Activated CD8-positive, alpha-beta T cell treated with anti-CD3 and anti-CD28 coated beads for 36 hours (primary cell): ENCODE results near the gene KCNQ1OT1. TPM values are rescaled to one million over a fixed set of nuclear protein-coding genes. Genes with fewer than 3 reads are reported as not detected.
A peak's percentile ranks its signal among the peaks of the same experiment; 100 is the strongest.

ENCODE experiments used
- ATAC-seq: fragments of 200-7000 bp; cut with Tn5 transposase; one replicate; pipeline ENCODE4 v1.10.0; 2021; ENCODE audit warnings: mild to moderate bottlenecking, moderate library complexity
- CTCF ChIA-PET: fragments of 350-600 bp; sonication (Branson Sonifier 250); formaldehyde crosslinking; loops from one replicate; lab custom pipeline; 2021; ENCODE audit warnings: antibody characterized with exemption; lab: Charles Lee
- POLR2A ChIA-PET: fragments of 350-600 bp; sonication (Branson Sonifier 250); formaldehyde crosslinking; loops from one replicate; lab custom pipeline; 2021; ENCODE audit warnings: antibody characterized with exemption; lab: Charles Lee
- DNase-seq: peaks from one replicate; pipeline ENCODE4 v3.0.0-alpha.2; 2020
- H3K27ac Mint-ChIP-seq: one replicate; pipeline ENCODE4 v1.8.0; 2021; ENCODE audit warnings: mild to moderate bottlenecking, mixed read lengths
- H3K27me3 Mint-ChIP-seq: one replicate; pipeline ENCODE4 v1.8.0; 2021; ENCODE audit warnings: mixed read lengths
- H3K36me3 Mint-ChIP-seq: one replicate; pipeline ENCODE4 v1.8.0; 2021; ENCODE audit warnings: low read depth, mixed read lengths
- H3K4me1 Mint-ChIP-seq: one replicate; pipeline ENCODE4 v1.8.0; 2021; ENCODE audit warnings: low read depth, mixed read lengths
- H3K4me3 Mint-ChIP-seq: one replicate; pipeline ENCODE4 v1.8.0; 2021; ENCODE audit warnings: mild to moderate bottlenecking, moderate library complexity, mixed read lengths
- H3K9me3 Mint-ChIP-seq: one replicate; pipeline ENCODE4 v1.8.0; 2021; ENCODE audit warnings: mixed read lengths
- CTCF ChIP-seq: fragments of 200-600 bp; IDR thresholded peaks from one replicate; pipeline ENCODE4 v1.8.0; 2022; ENCODE audit warnings: antibody characterized with exemption, mild to moderate bottlenecking
- intact Hi-C: fragments of 100-400 bp; cut with micrococcal nuclease; formaldehyde crosslinking; loops from one replicate; pipeline ENCODE4 v1.10.0; 2022
- total RNA-seq, 2 experiments: library from RNA; stranded (reverse); gene quantifications; one replicate each; pipeline ENCODE4 v1.2.3, GENCODE V29; 2021

Gene KCNQ1OT1
- total RNA-seq, 2 experiments from 2014 or later = 0.22 to 0.23 TPM

DNA sequence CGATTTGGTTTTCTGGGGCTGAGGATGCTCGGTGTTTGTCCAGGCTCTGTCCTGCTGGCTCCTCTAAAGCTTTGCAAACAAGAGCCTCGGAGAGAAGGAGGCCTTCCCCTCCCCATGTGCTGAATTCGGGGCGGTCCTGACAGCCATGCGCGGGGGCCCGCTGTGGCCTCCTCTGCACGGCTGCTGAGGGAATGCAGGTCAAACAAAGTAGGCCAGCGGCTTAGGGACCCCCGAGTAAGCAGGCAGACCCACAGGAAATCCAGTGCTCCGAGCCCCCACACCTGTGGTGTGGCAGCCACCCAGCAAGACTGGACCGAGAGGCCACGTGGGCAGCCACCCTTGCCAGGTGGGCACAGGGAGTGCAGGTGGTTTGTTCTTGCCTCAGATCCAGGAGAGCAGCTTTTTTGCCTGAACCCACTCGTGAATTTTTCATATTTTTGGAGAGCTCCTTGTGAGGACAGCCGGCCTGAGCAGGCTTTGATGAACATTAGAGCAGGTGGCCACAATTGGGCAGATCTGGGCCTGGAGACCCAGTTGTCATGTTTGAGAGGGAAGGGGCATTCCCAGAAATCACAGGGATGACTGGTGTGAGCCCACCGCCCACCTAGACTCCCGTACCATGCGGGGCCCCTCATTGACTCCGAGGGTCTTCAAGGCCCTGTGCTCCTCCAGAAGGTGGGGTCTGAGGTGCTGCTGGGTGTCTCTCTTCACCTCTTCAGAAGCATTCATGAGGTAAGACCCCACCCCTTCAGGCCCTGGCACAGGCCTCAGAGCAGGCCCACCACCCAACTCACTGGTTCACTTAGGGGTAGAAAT, 43.0 kb upstream of the KCNQ1OT1 start:
- H3K27me3 Mint-ChIP-seq = no peaks in the 10 kb centered on the region
- H3K9me3 Mint-ChIP-seq = no peaks in the 10 kb centered on the region
- no peak for DNase-seq
- no peaks in the 10 kb centered on the region for H3K4me1 Mint-ChIP-seq
- no peak overlapping the region for H3K27ac Mint-ChIP-seq
- no peak overlapping the region for H3K4me3 Mint-ChIP-seq
- no peaks in the 10 kb centered on the region for H3K36me3 Mint-ChIP-seq
- intact Hi-C loops = no loop called here
- CTCF ChIA-PET = no interaction called here
- POLR2A ChIA-PET = no interaction called here
- no peak for ATAC-seq
- TF ChIP-seq CTCF = no peak

DNA sequence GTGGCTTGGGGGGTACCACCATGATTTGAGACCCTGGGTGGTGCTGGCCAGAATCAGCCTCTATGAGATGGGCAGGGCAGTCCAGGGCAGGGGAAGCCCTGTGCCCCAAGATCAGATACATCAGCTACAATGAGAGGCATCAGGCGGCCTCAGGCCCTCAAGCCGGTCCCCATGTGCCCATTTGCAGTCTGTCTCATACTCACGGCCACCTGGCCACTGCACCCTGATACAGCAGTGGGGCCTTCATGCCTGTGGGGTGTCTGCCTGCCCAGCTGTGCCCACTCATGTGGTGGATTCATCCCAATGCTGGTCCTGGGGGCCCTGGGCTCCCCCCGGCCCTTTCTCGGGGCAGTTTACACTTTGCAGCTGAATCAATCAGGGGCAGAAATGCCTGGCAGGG, 42.4 kb upstream of the KCNQ1OT1 start:
- POLR2A ChIA-PET = no interaction called here
- no peak for ATAC-seq

DNA sequence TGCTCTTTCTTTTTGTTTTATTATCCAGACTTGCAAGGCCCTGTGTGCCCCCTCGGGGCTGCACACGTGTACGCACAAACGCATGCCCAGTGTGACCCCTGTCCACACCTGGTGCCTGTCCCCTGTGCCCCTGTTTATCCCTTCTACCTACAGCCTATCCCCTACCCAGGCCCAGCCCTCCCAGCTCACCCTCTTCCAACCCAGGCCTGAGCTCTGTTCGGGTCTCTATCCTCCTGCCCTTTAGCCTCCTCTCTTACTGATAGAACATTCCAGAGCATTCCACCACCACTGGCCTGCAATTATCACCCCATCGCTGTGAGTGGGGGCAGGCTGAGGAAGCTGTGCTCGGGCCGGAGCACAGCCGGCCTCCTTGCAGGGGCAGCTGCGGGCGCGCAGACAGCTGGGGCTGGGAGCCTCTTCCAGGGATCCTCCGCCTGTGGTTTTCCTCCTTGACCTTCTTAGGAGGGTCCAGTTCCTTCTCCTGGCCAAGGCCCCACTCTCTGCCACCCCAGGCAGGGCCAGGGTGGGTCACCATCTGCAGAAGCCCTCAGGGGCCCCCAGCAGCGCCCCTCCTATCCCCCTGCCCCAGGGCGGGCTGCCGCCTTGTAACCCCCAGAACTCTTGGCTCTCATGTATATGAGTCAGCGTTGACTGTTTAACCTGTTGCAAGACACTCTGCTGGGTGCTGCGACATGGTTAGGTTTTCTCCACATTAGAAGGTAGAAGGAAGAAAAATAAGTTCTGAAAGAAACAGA, 41.8 kb upstream of the KCNQ1OT1 start:
- Mint-ChIP-seq H3K4me3 (no peak overlapping the region), H3K27ac (no peak overlapping the region), H3K27me3 (no peaks in the 10 kb centered on the region), H3K36me3 (no peaks in the 10 kb centered on the region), H3K4me1 (no peaks in the 10 kb centered on the region), H3K9me3 (no peaks in the 10 kb centered on the region)
- ChIA-PET CTCF (no interaction called here), POLR2A (no interaction called here)
- ATAC-seq (no peak), DNase-seq (no peak)
- TF ChIP-seq CTCF = no peak
- intact Hi-C loops = no loop called here

More for the DNA sequence above, 42.4 kb upstream of the KCNQ1OT1 start:
- TF ChIP-seq CTCF = no peak
- intact Hi-C loops = no loop called here
- no peaks in the 10 kb centered on the region for H3K27me3 Mint-ChIP-seq
- H3K27ac Mint-ChIP-seq = no peak overlapping the region
- no peaks in the 10 kb centered on the region for H3K4me1 Mint-ChIP-seq
- H3K4me3 Mint-ChIP-seq = no peak overlapping the region
- CTCF ChIA-PET = no interaction called here
- no peaks in the 10 kb centered on the region for H3K36me3 Mint-ChIP-seq
- no peaks in the 10 kb centered on the region for H3K9me3 Mint-ChIP-seq
- no peak for DNase-seq

DNA sequence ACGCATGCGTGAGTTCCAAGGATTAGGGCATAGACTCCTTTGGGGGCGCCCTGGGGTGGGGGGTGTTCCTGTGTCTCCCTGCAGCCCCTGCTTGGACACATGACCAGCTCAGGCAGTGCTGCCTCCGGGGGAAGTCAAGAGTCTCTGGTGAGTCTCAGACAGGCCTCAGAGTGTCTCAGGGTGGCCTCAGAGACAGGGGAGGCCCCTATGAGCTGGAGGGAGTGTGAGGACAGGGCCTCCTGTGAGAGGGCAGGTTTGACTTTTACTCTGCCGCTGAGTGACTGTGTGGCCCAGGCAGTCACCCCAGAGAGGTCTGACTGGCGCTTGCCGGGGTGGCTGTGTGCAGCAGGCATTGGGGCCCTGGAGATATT, 41.2 kb upstream of the KCNQ1OT1 start:
- H3K27ac Mint-ChIP-seq = no peak overlapping the region
- ChIA-PET CTCF (no interaction called here), POLR2A (no interaction called here)
- intact Hi-C loops = no loop called here
- DNase-seq (no peak), ATAC-seq (peak; percentile 61)
- no peak overlapping the region for H3K4me3 Mint-ChIP-seq
- H3K9me3 Mint-ChIP-seq = no peaks in the 10 kb centered on the region
- no peaks in the 10 kb centered on the region for H3K4me1 Mint-ChIP-seq
- H3K27me3 Mint-ChIP-seq = no peaks in the 10 kb centered on the region
- no peaks in the 10 kb centered on the region for H3K36me3 Mint-ChIP-seq
- no peak for TF ChIP-seq CTCF

GRCh38 chr11:2740275-2740940, 40.6 kb upstream of the KCNQ1OT1 start:
- no peak for TF ChIP-seq CTCF
- DNase-seq = no peak
- Mint-ChIP-seq H3K27me3 (no peaks in the 10 kb centered on the region), H3K27ac (no peak overlapping the region), H3K4me1 (no peaks in the 10 kb centered on the region), H3K9me3 (no peaks in the 10 kb centered on the region), H3K4me3 (no peak overlapping the region), H3K36me3 (no peaks in the 10 kb centered on the region)
- ATAC-seq = no peak
- ChIA-PET POLR2A (no interaction called here), CTCF (no interaction called here)
- intact Hi-C loops = no loop called here
